GM23338 (cell line): Measurements from ENCODE around the gene TOX2. TPM values are rescaled to one million over a fixed set of nuclear protein-coding genes. Genes with fewer than 3 reads are reported as not detected.

Experiments
- ATAC-seq: fragments of 200-7000 bp; cut with Tn5 transposase; 3 replicates; pipeline ENCODE4 v1.9.1; 2020
- DNase-seq: peaks from one replicate; pipeline ENCODE4 v3.0.0-alpha.2; 2015; ENCODE audit warnings: low spot score
- H2AFZ ChIP-seq: fragments of 200-600 bp; sonication (generic); 2 replicates; pipeline ENCODE4 v1.8.0; 2016; ENCODE audit warnings: antibody characterized with exemption, mild to moderate bottlenecking, moderate library complexity
- H3F3A ChIP-seq: fragments of 200-600 bp; sonication (generic); replicated peaks from 2 replicates; pipeline ENCODE4 v1.8.0; 2017; ENCODE audit warnings: antibody characterized with exemption, mixed run types, low read depth
- H3K27ac ChIP-seq: fragments of 200-600 bp; sonication (generic); 2 replicates; pipeline ENCODE4 v1.6.1; 2016; ENCODE audit warnings: low read depth
- H3K27me3 ChIP-seq: fragments of 200-600 bp; sonication (generic); 2 replicates; pipeline ENCODE4 v1.8.0; 2016; ENCODE audit warnings: mild to moderate bottlenecking, mixed run types, moderate library complexity; ENCODE audit not compliant: insufficient read depth
- H3K36me3 ChIP-seq: fragments of 200-600 bp; sonication (generic); 2 replicates; pipeline ENCODE4 v1.8.0; 2016; ENCODE audit warnings: mild to moderate bottlenecking; ENCODE audit not compliant: insufficient read depth
- H3K4me1 ChIP-seq: fragments of 200-600 bp; sonication (generic); 2 replicates; pipeline ENCODE4 v1.8.0; 2016; ENCODE audit warnings: mild to moderate bottlenecking, moderate library complexity; ENCODE audit not compliant: insufficient read depth
- H3K4me2 ChIP-seq: fragments of 200-600 bp; sonication (generic); 2 replicates; pipeline ENCODE4 v1.7.1; 2017; ENCODE audit warnings: mixed run types
- H3K4me3 ChIP-seq: fragments of 200-600 bp; sonication (generic); 2 replicates; pipeline ENCODE4 v1.6.1; 2016; ENCODE audit warnings: mixed run types
- H3K79me2 ChIP-seq: fragments of 200-600 bp; sonication (generic); replicated peaks from 2 replicates; pipeline ENCODE4 v1.8.0; 2017; ENCODE audit warnings: mild to moderate bottlenecking; ENCODE audit not compliant: insufficient read depth
- H3K9me2 ChIP-seq: fragments of 200-600 bp; sonication (generic); 2 replicates; pipeline ENCODE4 v1.8.0; 2017; ENCODE audit not compliant: insufficient read depth
- H4K20me1 ChIP-seq: fragments of 200-600 bp; sonication (generic); replicated peaks from 2 replicates; pipeline ENCODE4 v1.8.0; 2017; ENCODE audit warnings: mild to moderate bottlenecking; ENCODE audit not compliant: insufficient read depth
- H3K27ac Mint-ChIP-seq: 2 replicates; pipeline ENCODE4 v1.8.0; 2020; ENCODE audit warnings: inconsistent platforms, mild to moderate bottlenecking, moderate library complexity, mixed read lengths
- H3K27me3 Mint-ChIP-seq: 3 replicates; pipeline ENCODE4 v1.8.0; 2022; ENCODE audit warnings: low read depth, mild to moderate bottlenecking, moderate library complexity, mixed read lengths, inconsistent platforms; ENCODE audit not compliant: insufficient read depth, poor library complexity
- H3K36me3 Mint-ChIP-seq: 3 replicates; pipeline ENCODE4 v1.8.0; 2021; ENCODE audit warnings: low read depth, mild to moderate bottlenecking, inconsistent platforms, moderate library complexity, mixed read lengths
- H3K4me1 Mint-ChIP-seq: 3 replicates; pipeline ENCODE4 v1.8.0; 2020; ENCODE audit warnings: mild to moderate bottlenecking, inconsistent platforms, mixed read lengths
- H3K4me3 Mint-ChIP-seq: 3 replicates; pipeline ENCODE4 v1.8.0; 2021; ENCODE audit warnings: moderate library complexity, mild to moderate bottlenecking, inconsistent platforms, mixed read lengths
- H3K9me3 Mint-ChIP-seq: 3 replicates; pipeline ENCODE4 v1.8.0; 2020; ENCODE audit warnings: moderate library complexity, mild to moderate bottlenecking, inconsistent platforms, mixed read lengths
- CTCF ChIP-seq, 2 experiments: fragments of 200-600 bp in 1 of 2; sonication (generic) in 1 of 2; conservative IDR thresholded peaks; 2 replicates each; pipeline versions ENCODE4 v1.5.1 to v1.6.1; 2016 to 2017; ENCODE audit warnings: antibody characterized with exemption in 2 of 2, low read depth in 2 of 2, mild to moderate bottlenecking in 2 of 2, moderate library complexity in 1 of 2
- ETS1 ChIP-seq: IDR thresholded peaks from 2 replicates; pipeline ENCODE4 v1.6.1; 2016; ENCODE audit warnings: antibody characterized with exemption
- EZH2 ChIP-seq: fragments of 200-600 bp; sonication (generic); IDR thresholded peaks from one replicate; pipeline ENCODE4 v1.8.0; 2017; ENCODE audit warnings: antibody characterized with exemption, mild to moderate bottlenecking, low read depth; ENCODE audit not compliant: unreplicated experiment
- EZH2phosphoT487 ChIP-seq: fragments of 200-600 bp; sonication (generic); IDR thresholded peaks from one replicate; pipeline ENCODE4 v1.8.1; 2018; ENCODE audit warnings: antibody characterized with exemption; ENCODE audit not compliant: unreplicated experiment
- REST ChIP-seq: IDR thresholded peaks from one replicate; pipeline ENCODE4 v1.6.1; 2018; ENCODE audit warnings: antibody characterized with exemption; ENCODE audit not compliant: unreplicated experiment
- STAT1 ChIP-seq: IDR thresholded peaks from one replicate; pipeline ENCODE4 v1.6.1; 2016; ENCODE audit warnings: antibody characterized with exemption; ENCODE audit not compliant: unreplicated experiment
- ZNF114 ChIP-seq: fragments of 250-450 bp; sonication (Bioruptor Pico); IDR thresholded peaks from 2 replicates; pipeline ENCODE4 v1.5.0; 2020; ENCODE audit warnings: mild to moderate bottlenecking, moderate library complexity
- ZNF331 ChIP-seq: fragments of 250-450 bp; sonication (Bioruptor Pico); IDR thresholded peaks from 2 replicates; pipeline ENCODE4 v1.5.0; 2020; ENCODE audit warnings: low read depth, mild to moderate bottlenecking, moderate library complexity
- ZNF462 ChIP-seq: fragments of 250-450 bp; sonication (Bioruptor Pico); IDR thresholded peaks from 2 replicates; pipeline ENCODE4 v1.5.0; 2020; ENCODE audit warnings: mild to moderate bottlenecking, moderate library complexity
- polyA plus RNA-seq: library from polyadenylated mRNA; unstranded; fragments of >200 nt; fragmentation: Nextera tagmentation; extraction: Ambion mirVana; gene quantifications from 2 replicates; pipeline ENCODE4 v1.2.1, GENCODE V29; 2016
- total RNA-seq: library from RNA; depleted of rRNA; stranded (reverse); fragments of >200 nt; shearing (Covaris generic); gene quantifications from 2 replicates; pipeline ENCODE4 v1.2.3, GENCODE V29; 2014

Gene TOX2
- total and polyA plus RNA-seq, 2 experiments from 2014 or later: 1.4 to 1.5 TPM

- no peak for TF ChIP-seq ZNF462
- TF ChIP-seq EZH2: no peak
- TF ChIP-seq CTCF (conservative IDR thresholded peaks at IDR 0.05; ENCODE audit: low read depth in 2 of 2): no peak
- no peak for TF ChIP-seq EZH2phosphoT487
- TF ChIP-seq ETS1: no peak
Observed at GRCh38 chr20:43996240-43996930, 81.7 kb downstream of the TOX2 start (continued).

- no peaks in the 10 kb centered on the region for H3K36me3 ChIP-seq
- no peaks in the 10 kb centered on the region for H3K4me1 ChIP-seq
- H3K4me2 ChIP-seq: no peak overlapping the region
- H3K4me3 Mint-ChIP-seq: no peak overlapping the region
- H3K9me3 Mint-ChIP-seq: no peaks in the 10 kb centered on the region
- no peaks in the 10 kb centered on the region for H4K20me1 ChIP-seq
- H3K4me1 Mint-ChIP-seq: no peaks in the 10 kb centered on the region
- peaks cover 4% of the 10 kb centered on the region for H3K27me3 Mint-ChIP-seq
- H3K9me2 ChIP-seq: no peaks in the 10 kb centered on the region
- no peaks in the 10 kb centered on the region for H3K27me3 ChIP-seq
- no peak overlapping the region for H3K27ac Mint-ChIP-seq
- H3K4me3 ChIP-seq: no peak overlapping the region
- DNase-seq: no peak
- no peak overlapping the region for H3K27ac ChIP-seq
- H2AFZ ChIP-seq: no peak overlapping the region
- ATAC-seq: no peak
- no peaks in the 10 kb centered on the region for H3K79me2 ChIP-seq
- no peaks in the 10 kb centered on the region for H3K36me3 Mint-ChIP-seq
- no peaks in the 10 kb centered on the region for H3F3A ChIP-seq
- no peak for TF ChIP-seq ZNF114 (CRISPR knock-in tag)
- TF ChIP-seq ZNF331: no peak
- no peak for TF ChIP-seq EZH2phosphoT487
- TF ChIP-seq CTCF (conservative IDR thresholded peaks at IDR 0.05; ENCODE audit: low read depth in 2 of 2): no peak
- no peak for TF ChIP-seq REST
- TF ChIP-seq STAT1: no peak
Observed at GRCh38 chr20:43999848-44000247, 85.2 kb downstream of the TOX2 start.
